Measurements from ENCODE around the gene TRIO. TPM values are rescaled to one million over a fixed set of nuclear protein-coding genes. Genes with fewer than 3 reads are reported as not detected.
"Not testable (repeated sequence)": the region's sequence is repeated elsewhere in the genome, so short reads cannot be mapped to it uniquely, and the experiment has no call there.

The TRIO gene
- total RNA-seq, 1 donor from 2014 or later: 148 TPM

- H3K9me3 ChIP-seq: no peaks in the 10 kb centered on the region
- ATAC-seq (no peak), DNase-seq (no peak)
- H3K36me3 ChIP-seq: no peaks in the 10 kb centered on the region
- peaks cover 50% of the 10 kb centered on the region for H3K4me1 ChIP-seq
- H3K4me3 ChIP-seq: peak overlapping the region; percentile 7
- TF ChIP-seq, protein P1, sequence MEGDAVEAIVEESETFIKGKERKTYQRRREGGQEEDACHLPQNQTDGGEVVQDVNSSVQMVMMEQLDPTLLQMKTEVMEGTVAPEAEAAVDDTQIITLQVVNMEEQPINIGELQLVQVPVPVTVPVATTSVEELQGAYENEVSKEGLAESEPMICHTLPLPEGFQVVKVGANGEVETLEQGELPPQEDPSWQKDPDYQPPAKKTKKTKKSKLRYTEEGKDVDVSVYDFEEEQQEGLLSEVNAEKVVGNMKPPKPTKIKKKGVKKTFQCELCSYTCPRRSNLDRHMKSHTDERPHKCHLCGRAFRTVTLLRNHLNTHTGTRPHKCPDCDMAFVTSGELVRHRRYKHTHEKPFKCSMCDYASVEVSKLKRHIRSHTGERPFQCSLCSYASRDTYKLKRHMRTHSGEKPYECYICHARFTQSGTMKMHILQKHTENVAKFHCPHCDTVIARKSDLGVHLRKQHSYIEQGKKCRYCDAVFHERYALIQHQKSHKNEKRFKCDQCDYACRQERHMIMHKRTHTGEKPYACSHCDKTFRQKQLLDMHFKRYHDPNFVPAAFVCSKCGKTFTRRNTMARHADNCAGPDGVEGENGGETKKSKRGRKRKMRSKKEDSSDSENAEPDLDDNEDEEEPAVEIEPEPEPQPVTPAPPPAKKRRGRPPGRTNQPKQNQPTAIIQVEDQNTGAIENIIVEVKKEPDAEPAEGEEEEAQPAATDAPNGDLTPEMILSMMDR (IDR thresholded peaks at IDR 0.05): no peak
- H3K27me3 ChIP-seq: no peaks in the 10 kb centered on the region
- H3K27ac ChIP-seq: peak overlapping the region; percentile 48
- intact Hi-C loops (cut with DNase I): no loop called here
These were observed 61.0 kb downstream of the TRIO start for GRCh38 chr5:14204011-14204670.

DNA sequence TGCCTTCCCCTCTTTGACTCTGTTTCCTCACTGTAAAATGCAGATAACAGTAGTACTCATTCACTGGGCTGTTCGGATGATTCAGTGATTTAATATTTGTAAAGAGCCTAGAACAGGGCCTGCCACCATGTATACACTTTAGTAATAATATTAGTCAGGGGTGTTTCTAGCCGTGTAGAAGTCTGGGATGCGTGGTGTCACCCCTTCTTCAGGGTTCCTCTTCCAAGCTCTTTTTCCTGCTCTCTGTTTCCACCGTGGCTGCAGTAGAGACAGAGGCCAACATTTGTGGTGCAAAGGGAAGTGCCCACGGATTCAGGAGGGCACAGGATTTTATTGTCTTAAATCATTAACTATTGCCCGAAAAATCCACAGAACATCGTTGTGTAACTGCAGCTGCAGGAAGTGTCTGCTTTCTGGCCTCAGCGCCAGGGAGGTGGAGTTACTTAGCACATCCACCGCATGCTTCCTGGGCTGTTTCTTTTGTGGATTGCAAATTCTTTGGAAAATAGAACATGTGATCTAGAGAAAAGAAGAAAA is 61.7 kb downstream of the TRIO start:
- Histone ChIP-seq H3K27ac (peak overlapping the region; percentile 48), H3K27me3 (no peaks in the 10 kb centered on the region), H3K36me3 (no peaks in the 10 kb centered on the region), H3K4me1 (peaks cover 50% of the 10 kb centered on the region), H3K9me3 (no peaks in the 10 kb centered on the region), H3K4me3 (peak overlapping the region; percentile 7)
- intact Hi-C loops (cut with DNase I): no loop called here
- DNase-seq (peak; percentile 74), ATAC-seq (peak; percentile 79)
- TF ChIP-seq, protein P1 (IDR thresholded peaks at IDR 0.05): no peak

DNA sequence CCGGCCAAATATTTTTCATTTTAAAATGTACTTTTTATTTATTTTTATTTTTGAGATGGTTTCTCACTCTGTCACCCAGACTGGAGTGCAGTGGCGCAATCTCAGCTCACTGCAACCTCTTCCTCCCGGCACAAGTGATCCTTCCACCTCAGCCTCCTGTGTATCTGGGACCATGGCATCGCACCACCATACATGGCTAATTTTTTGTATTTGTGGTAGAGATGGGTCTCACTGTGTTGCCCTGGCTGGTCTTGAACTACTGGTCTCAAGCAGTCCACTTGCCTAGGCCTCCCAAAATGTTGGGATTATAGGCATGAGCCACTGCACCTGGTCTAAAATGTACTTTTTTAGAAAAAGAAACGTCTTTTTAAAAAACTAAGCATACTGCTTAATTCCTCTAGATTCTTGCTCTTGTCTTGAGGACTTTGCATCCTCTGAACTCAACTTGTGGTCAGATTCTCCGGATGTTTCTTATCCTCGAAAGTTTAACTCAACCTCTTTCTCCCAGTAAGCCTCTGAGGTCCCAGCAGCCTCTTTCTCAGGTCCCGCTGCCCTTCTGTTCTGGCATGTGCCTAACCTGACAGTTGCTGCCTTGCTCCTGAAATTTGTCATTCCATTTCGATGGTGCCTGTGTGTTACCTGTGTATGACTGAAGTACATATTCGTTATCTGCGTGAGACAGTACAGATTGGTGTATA is 63.0 kb downstream of the TRIO start:
- ATAC-seq (no peak), DNase-seq (no peak)
- Histone ChIP-seq H3K36me3 (no peaks in the 10 kb centered on the region), H3K27me3 (no peaks in the 10 kb centered on the region), H3K4me1 (peaks cover 53% of the 10 kb centered on the region), H3K9me3 (no peaks in the 10 kb centered on the region), H3K4me3 (no peak overlapping the region), H3K27ac (peak overlapping the region; percentile 48)
- TF ChIP-seq, protein P1 (IDR thresholded peaks at IDR 0.05): no peak
- intact Hi-C loops (cut with DNase I): no loop called here

- H3K27me3 ChIP-seq; H3K36me3 ChIP-seq; DNase-seq; H3K4me3 ChIP-seq; H3K9me3 ChIP-seq; intact Hi-C loops (cut with DNase I): not testable (repeated sequence)
- Histone ChIP-seq H3K27ac (peak overlapping the region; percentile 63), H3K4me1 (peaks cover 65% of the 10 kb centered on the region)
- peak; percentile 34 for ATAC-seq
These were observed 64.3 kb downstream of the TRIO start for GRCh38 chr5:14207428-14207827.

- Histone ChIP-seq H3K9me3 (no peaks in the 10 kb centered on the region), H3K27me3 (no peaks in the 10 kb centered on the region), H3K27ac (peak overlapping the region; percentile 63), H3K36me3 (no peaks in the 10 kb centered on the region), H3K4me1 (peaks cover 73% of the 10 kb centered on the region), H3K4me3 (peak overlapping the region; percentile 19)
- no peak for DNase-seq
- intact Hi-C loops (cut with DNase I): no loop called here
- peak; percentile 60 for ATAC-seq
- TF ChIP-seq, protein P1 (IDR thresholded peaks at IDR 0.05): no peak
These were observed 65.2 kb downstream of the TRIO start for GRCh38 chr5:14208071-14209021.

Measured in upper lobe of right lung (tissue), 1 donor.